ENCODE data around the gene SLC18A2.

DNA sequence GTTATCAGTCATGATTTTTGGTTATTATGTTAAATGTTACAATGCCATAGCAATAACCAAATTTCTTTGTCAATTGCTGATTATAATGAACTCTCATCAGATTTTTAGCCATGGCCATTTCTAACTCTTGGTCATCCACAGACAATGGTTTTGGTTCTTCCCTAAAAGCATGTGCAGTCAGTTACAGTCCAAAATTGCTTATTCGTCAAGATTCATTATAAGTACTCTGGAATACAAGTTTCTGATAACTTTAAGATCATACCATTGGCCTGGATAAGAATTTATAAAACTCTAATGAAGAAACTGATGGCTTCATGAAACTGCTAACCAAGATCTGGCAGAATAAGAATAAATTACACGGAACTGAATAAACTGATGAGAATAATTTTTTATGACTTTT, 83.5 kb downstream of the SLC18A2 start:
- TF ChIP-seq RAD21 (IDR thresholded peaks at IDR 0.05; ENCODE audit: insufficient read depth, low read depth, low read length): no peak
- TF ChIP-seq POLR2A (IDR thresholded peaks at IDR 0.05; ENCODE audit: low read depth, low read length): no peak
- TF ChIP-seq, protein P1, sequence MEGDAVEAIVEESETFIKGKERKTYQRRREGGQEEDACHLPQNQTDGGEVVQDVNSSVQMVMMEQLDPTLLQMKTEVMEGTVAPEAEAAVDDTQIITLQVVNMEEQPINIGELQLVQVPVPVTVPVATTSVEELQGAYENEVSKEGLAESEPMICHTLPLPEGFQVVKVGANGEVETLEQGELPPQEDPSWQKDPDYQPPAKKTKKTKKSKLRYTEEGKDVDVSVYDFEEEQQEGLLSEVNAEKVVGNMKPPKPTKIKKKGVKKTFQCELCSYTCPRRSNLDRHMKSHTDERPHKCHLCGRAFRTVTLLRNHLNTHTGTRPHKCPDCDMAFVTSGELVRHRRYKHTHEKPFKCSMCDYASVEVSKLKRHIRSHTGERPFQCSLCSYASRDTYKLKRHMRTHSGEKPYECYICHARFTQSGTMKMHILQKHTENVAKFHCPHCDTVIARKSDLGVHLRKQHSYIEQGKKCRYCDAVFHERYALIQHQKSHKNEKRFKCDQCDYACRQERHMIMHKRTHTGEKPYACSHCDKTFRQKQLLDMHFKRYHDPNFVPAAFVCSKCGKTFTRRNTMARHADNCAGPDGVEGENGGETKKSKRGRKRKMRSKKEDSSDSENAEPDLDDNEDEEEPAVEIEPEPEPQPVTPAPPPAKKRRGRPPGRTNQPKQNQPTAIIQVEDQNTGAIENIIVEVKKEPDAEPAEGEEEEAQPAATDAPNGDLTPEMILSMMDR (IDR thresholded peaks at IDR 0.05 in 2 of 3, conservative IDR thresholded peaks at IDR 0.05 in 1 of 3; ENCODE audit: control insufficient read depth in 2 of 3, extremely low read depth in 1 of 3, insufficient read depth in 1 of 3, low read depth in 3 of 3, low read length in 3 of 3): no peak
- TF ChIP-seq EZH2 (IDR thresholded peaks at IDR 0.05; ENCODE audit: borderline replicate concordance, control insufficient read depth, low read depth, low read length): no peak
- TF ChIP-seq, protein P2, sequence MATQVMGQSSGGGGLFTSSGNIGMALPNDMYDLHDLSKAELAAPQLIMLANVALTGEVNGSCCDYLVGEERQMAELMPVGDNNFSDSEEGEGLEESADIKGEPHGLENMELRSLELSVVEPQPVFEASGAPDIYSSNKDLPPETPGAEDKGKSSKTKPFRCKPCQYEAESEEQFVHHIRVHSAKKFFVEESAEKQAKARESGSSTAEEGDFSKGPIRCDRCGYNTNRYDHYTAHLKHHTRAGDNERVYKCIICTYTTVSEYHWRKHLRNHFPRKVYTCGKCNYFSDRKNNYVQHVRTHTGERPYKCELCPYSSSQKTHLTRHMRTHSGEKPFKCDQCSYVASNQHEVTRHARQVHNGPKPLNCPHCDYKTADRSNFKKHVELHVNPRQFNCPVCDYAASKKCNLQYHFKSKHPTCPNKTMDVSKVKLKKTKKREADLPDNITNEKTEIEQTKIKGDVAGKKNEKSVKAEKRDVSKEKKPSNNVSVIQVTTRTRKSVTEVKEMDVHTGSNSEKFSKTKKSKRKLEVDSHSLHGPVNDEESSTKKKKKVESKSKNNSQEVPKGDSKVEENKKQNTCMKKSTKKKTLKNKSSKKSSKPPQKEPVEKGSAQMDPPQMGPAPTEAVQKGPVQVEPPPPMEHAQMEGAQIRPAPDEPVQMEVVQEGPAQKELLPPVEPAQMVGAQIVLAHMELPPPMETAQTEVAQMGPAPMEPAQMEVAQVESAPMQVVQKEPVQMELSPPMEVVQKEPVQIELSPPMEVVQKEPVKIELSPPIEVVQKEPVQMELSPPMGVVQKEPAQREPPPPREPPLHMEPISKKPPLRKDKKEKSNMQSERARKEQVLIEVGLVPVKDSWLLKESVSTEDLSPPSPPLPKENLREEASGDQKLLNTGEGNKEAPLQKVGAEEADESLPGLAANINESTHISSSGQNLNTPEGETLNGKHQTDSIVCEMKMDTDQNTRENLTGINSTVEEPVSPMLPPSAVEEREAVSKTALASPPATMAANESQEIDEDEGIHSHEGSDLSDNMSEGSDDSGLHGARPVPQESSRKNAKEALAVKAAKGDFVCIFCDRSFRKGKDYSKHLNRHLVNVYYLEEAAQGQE (IDR thresholded peaks at IDR 0.05; ENCODE audit: low read depth, low read length): no peak
- no peak for TF ChIP-seq ZNF217 (IDR thresholded peaks at IDR 0.05)
- no peak for TF ChIP-seq SUPT20H (IDR thresholded peaks at IDR 0.05; ENCODE audit: borderline replicate concordance, control insufficient read depth, low read depth, low read length)
- TF ChIP-seq, protein P3, sequence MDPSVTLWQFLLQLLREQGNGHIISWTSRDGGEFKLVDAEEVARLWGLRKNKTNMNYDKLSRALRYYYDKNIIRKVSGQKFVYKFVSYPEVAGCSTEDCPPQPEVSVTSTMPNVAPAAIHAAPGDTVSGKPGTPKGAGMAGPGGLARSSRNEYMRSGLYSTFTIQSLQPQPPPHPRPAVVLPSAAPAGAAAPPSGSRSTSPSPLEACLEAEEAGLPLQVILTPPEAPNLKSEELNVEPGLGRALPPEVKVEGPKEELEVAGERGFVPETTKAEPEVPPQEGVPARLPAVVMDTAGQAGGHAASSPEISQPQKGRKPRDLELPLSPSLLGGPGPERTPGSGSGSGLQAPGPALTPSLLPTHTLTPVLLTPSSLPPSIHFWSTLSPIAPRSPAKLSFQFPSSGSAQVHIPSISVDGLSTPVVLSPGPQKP (IDR thresholded peaks at IDR 0.05; ENCODE audit: low read depth, low read length): no peak
- TF ChIP-seq EP300 (IDR thresholded peaks at IDR 0.05; ENCODE audit: borderline replicate concordance in 1 of 2, control insufficient read depth in 1 of 2, low read depth in 2 of 2, low read length in 2 of 2): no peak
- TF ChIP-seq, protein P4, sequence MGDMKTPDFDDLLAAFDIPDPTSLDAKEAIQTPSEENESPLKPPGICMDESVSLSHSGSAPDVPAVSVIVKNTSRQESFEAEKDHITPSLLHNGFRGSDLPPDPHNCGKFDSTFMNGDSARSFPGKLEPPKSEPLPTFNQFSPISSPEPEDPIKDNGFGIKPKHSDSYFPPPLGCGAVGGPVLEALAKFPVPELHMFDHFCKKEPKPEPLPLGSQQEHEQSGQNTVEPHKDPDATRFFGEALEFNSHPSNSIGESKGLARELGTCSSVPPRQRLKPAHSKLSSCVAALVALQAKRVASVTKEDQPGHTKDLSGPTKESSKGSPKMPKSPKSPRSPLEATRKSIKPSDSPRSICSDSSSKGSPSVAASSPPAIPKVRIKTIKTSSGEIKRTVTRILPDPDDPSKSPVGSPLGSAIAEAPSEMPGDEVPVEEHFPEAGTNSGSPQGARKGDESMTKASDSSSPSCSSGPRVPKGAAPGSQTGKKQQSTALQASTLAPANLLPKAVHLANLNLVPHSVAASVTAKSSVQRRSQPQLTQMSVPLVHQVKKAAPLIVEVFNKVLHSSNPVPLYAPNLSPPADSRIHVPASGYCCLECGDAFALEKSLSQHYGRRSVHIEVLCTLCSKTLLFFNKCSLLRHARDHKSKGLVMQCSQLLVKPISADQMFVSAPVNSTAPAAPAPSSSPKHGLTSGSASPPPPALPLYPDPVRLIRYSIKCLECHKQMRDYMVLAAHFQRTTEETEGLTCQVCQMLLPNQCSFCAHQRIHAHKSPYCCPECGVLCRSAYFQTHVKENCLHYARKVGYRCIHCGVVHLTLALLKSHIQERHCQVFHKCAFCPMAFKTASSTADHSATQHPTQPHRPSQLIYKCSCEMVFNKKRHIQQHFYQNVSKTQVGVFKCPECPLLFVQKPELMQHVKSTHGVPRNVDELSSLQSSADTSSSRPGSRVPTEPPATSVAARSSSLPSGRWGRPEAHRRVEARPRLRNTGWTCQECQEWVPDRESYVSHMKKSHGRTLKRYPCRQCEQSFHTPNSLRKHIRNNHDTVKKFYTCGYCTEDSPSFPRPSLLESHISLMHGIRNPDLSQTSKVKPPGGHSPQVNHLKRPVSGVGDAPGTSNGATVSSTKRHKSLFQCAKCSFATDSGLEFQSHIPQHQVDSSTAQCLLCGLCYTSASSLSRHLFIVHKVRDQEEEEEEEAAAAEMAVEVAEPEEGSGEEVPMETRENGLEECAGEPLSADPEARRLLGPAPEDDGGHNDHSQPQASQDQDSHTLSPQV (IDR thresholded peaks at IDR 0.05): no peak

All from GM12878 (cell line).